T-cell (primary cell): ENCODE results near the gene TM9SF3. TPM values are rescaled to one million over a fixed set of nuclear protein-coding genes. Genes with fewer than 3 reads are reported as not detected.

Experiments used
- ATAC-seq, 4 experiments: fragments of 200-7000 bp in 3 of 4; fragments of 150-1000 bp in 1 of 4; cut with Tn5 transposase; replicated peaks in 1 of 4; 1 replicate in 3 of 4; 2 replicates in 1 of 4; pipeline ENCODE4 v1.10.0; 2021; ENCODE audit warnings: moderate library complexity in 3 of 4, mild to moderate bottlenecking in 2 of 4, moderate number of reproducible peaks in 1 of 4
- CTCF ChIA-PET, 2 donors: fragments of 300-600 bp; sonication (Branson Sonifier 250); formaldehyde crosslinking; loops; one replicate each; lab custom pipeline; 2022; ENCODE audit warnings: antibody characterized with exemption in 2 of 2; lab: Charles Lee
- POLR2A ChIA-PET, 2 donors: fragments of 300-600 bp; sonication (Branson Sonifier 250); formaldehyde crosslinking; loops; one replicate each; lab custom pipeline; 2022; ENCODE audit warnings: antibody characterized with exemption in 2 of 2; lab: Charles Lee
- DNase-seq, 35 experiments: peaks; one replicate each; pipeline versions ENCODE4 v3.0.0 to v3.0.0-alpha.2; 2013 to 2023
- H3K27ac ChIP-seq: one replicate; pipeline ENCODE4 v1.5.1; 2013; ENCODE audit warnings: low read length
- H3K27me3 ChIP-seq, 2 experiments: replicated peaks in 1 of 2; 1 replicate in 1 of 2; 2 replicates in 1 of 2; pipeline versions ENCODE4 v1.6.1 to v1.7.0; 2013; ENCODE audit warnings: low read length in 1 of 2, mixed read lengths in 1 of 2; ENCODE audit not compliant: control insufficient read depth in 2 of 2, insufficient read depth in 2 of 2; ENCODE audit errors: extremely low read depth in 1 of 2
- H3K36me3 ChIP-seq, 2 donors: 1 replicate in 1 of 2; 2 replicates in 1 of 2; pipeline versions ENCODE4 v1.6.1 to v1.7.0; 2013; ENCODE audit warnings: low read length in 1 of 2; ENCODE audit not compliant: control insufficient read depth in 2 of 2, insufficient read depth in 1 of 2; ENCODE audit errors: extremely low read depth in 1 of 2
- H3K4me1 ChIP-seq, 2 experiments: 1 replicate in 1 of 2; 2 replicates in 1 of 2; pipeline versions ENCODE4 v1.6.1 to v1.7.0; 2013; ENCODE audit warnings: low read length in 2 of 2, mixed read lengths in 1 of 2; ENCODE audit not compliant: insufficient read depth in 2 of 2, control insufficient read depth in 1 of 2; ENCODE audit errors: extremely low read depth in 1 of 2
- H3K4me3 ChIP-seq, 2 donors: 1 replicate in 1 of 2; 2 replicates in 1 of 2; pipeline versions ENCODE4 v1.5.1 to v1.7.0; 2013; ENCODE audit warnings: mild to moderate bottlenecking in 2 of 2, low read length in 1 of 2, moderate library complexity in 1 of 2; ENCODE audit not compliant: control insufficient read depth in 1 of 2; ENCODE audit errors: extremely low read depth in 1 of 2
- H3K9me3 ChIP-seq: 2 replicates; pipeline ENCODE4 v1.7.0; 2013
- H3K27ac Mint-ChIP-seq, 2 donors: one replicate each; pipeline ENCODE4 v1.8.0; 2020 to 2021; ENCODE audit warnings: mild to moderate bottlenecking in 2 of 2, mixed read lengths in 2 of 2
- H3K27me3 Mint-ChIP-seq, 2 donors: one replicate each; pipeline ENCODE4 v1.8.0; 2021 to 2022; ENCODE audit warnings: mixed read lengths in 2 of 2
- H3K36me3 Mint-ChIP-seq: one replicate; pipeline ENCODE4 v1.8.0; 2021; ENCODE audit warnings: mixed read lengths
- H3K4me1 Mint-ChIP-seq, 3 donors: one replicate each; pipeline ENCODE4 v1.8.0; 2020 to 2022; ENCODE audit warnings: mixed read lengths in 3 of 3, mild to moderate bottlenecking in 1 of 3
- H3K4me3 Mint-ChIP-seq, 3 donors: one replicate each; pipeline ENCODE4 v1.8.0; 2020 to 2022; ENCODE audit warnings: mild to moderate bottlenecking in 3 of 3, mixed read lengths in 3 of 3, moderate library complexity in 3 of 3
- H3K9me3 Mint-ChIP-seq, 3 donors: one replicate each; pipeline ENCODE4 v1.8.0; 2020 to 2022; ENCODE audit warnings: mixed read lengths in 3 of 3
- WGBS: methylation state at CpG from one replicate; pipeline ENCODE4 v1.1.5; 2013; ENCODE audit warnings: missing lambda C conversion rate; ENCODE audit not compliant: insufficient coverage; 5-methylcytosine and 5-hydroxymethylcytosine counted together
- total RNA-seq, 35 experiments: library from RNA in 6 of 35; stranded (reverse) in 6 of 35; fragments of 120-200 nt in 1 of 35; gene quantifications; one replicate each; pipeline versions ENCODE4 v1.2.1 to v1.2.4 and lab custom pipeline; 2013 to 2026

The TM9SF3 gene
- total RNA-seq, 5 donors from 2014 or later (not counting 1 experiment from before 2014, with no cell fraction given): 72.1 to 95.7 (median 80.5) TPM

- Mint-ChIP-seq H3K4me1 (no peaks in the 10 kb centered on the region), H3K27me3 (peaks cover 24 to 27% of the 10 kb centered on the region in 2 donors), H3K9me3 (no peaks in the 10 kb centered on the region), H3K36me3 (no peaks in the 10 kb centered on the region), H3K4me3 (no peak overlapping the region), H3K27ac (no peak overlapping the region)
- no peak overlapping the region for H3K27ac ChIP-seq
- peaks cover 0 to 27% of the 10 kb centered on the region in 2 experiments for H3K27me3 ChIP-seq
- ChIA-PET POLR2A (no interaction called here), CTCF (no interaction called here)
- no peak overlapping the region for H3K4me3 ChIP-seq
- no peak for DNase-seq
- 100% methylated on average over 1 of the region's 4 CpGs for WGBS
- H3K4me1 ChIP-seq: no peaks in the 10 kb centered on the region
- ATAC-seq: no peak
- H3K36me3 ChIP-seq: no peaks in the 10 kb centered on the region
- H3K9me3 ChIP-seq: no peaks in the 10 kb centered on the region
These were observed 103.8 kb downstream of the TM9SF3 start for GRCh38 chr10:96482815-96483588.

GRCh38 chr10:96478355-96478754 lies 108.5 kb downstream of the TM9SF3 start:
- Histone ChIP-seq H3K4me3 (no peak overlapping the region), H3K36me3 (no peaks in the 10 kb centered on the region), H3K27ac (no peak overlapping the region), H3K9me3 (no peaks in the 10 kb centered on the region), H3K4me1 (no peaks in the 10 kb centered on the region), H3K27me3 (peaks cover 0 to 21% of the 10 kb centered on the region in 2 experiments)
- ChIA-PET CTCF (no interaction called here), POLR2A (no interaction called here)
- Mint-ChIP-seq H3K9me3 (no peaks in the 10 kb centered on the region), H3K36me3 (no peaks in the 10 kb centered on the region), H3K27ac (no peak overlapping the region), H3K27me3 (peaks cover 24 to 28% of the 10 kb centered on the region in 2 donors), H3K4me3 (no peak overlapping the region), H3K4me1 (no peaks in the 10 kb centered on the region)
- DNase-seq: no peak
- 71% methylated on average over 7 of the region's 9 CpGs for WGBS
- ATAC-seq: no peak

GRCh38 chr10:96473866-96474265 lies 112.9 kb downstream of the TM9SF3 start:
- ATAC-seq: no peak
- Mint-ChIP-seq H3K36me3 (no peaks in the 10 kb centered on the region), H3K4me3 (no peak overlapping the region), H3K27ac (no peak overlapping the region), H3K27me3 (peaks cover 23 to 29% of the 10 kb centered on the region in 2 donors), H3K9me3 (no peaks in the 10 kb centered on the region), H3K4me1 (no peaks in the 10 kb centered on the region)
- no peaks in the 10 kb centered on the region for H3K9me3 ChIP-seq
- ChIA-PET POLR2A (no interaction called here), CTCF (no interaction called here)
- H3K4me1 ChIP-seq: no peaks in the 10 kb centered on the region
- 89% methylated on average over 6 of the region's 9 CpGs for WGBS
- H3K27me3 ChIP-seq: peaks cover 0 to 27% of the 10 kb centered on the region in 2 experiments
- no peaks in the 10 kb centered on the region for H3K36me3 ChIP-seq
- DNase-seq: no peak
- no peak overlapping the region for H3K27ac ChIP-seq
- no peak overlapping the region for H3K4me3 ChIP-seq

DNA sequence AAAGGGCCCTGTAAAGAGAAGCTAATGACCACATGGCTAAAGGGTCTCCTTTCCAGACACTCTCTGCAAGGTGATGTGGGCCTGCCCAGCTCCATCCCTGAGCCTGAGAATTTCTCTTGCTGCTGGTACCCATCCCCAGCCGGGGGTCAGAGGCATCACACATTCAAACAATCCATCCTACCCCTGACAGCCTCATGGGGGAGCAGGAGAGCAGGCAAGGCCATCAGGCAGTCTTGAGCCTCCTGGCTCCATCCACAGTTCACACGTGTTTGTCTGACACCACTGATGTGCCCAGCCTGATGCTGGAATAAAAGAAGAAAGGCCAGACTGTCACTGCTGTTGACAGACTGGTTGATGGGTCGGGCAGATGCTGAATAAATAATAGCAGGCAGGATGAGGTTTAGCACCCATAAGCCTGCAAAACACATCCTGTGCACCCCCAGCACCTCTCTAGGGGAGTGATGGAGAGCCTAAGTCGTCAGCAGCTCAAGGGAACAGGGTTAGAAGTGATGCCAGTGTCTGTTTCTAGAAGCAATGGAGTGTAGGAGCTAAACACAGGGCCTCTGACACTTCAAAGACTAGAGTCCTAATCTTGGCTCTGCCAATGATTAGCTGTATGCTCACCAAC lies 116.6 kb downstream of the TM9SF3 start:
- H3K4me3 ChIP-seq: no peak overlapping the region
- WGBS: 13% methylated on average over 1 of the region's 4 CpGs
- H3K27me3 Mint-ChIP-seq: peaks cover 21 to 31% of the 10 kb centered on the region in 2 donors
- no peaks in the 10 kb centered on the region for H3K9me3 Mint-ChIP-seq
- no peaks in the 10 kb centered on the region for H3K36me3 Mint-ChIP-seq
- no peak overlapping the region for H3K4me3 Mint-ChIP-seq
- peak in 9 of 35 experiments; percentile 4 to 31 (median 8) for DNase-seq
- ATAC-seq: peak in 2 of 4 experiments; percentile 32 to 36
- no peak overlapping the region for H3K27ac Mint-ChIP-seq
- no peaks in the 10 kb centered on the region for H3K4me1 Mint-ChIP-seq
- ChIA-PET CTCF (interaction anchor here in 1 of 2 donors (0.6 kb wide), 1 partner anchor 107 kb away, joined by 3 read pairs; no protein-coding TSS in a partner anchor), POLR2A (interaction anchor here in 1 of 2 donors (0.5 kb wide), 1 partner anchor 38 kb away, joined by 3 read pairs; no protein-coding TSS in a partner anchor)
- H3K9me3 ChIP-seq: no peaks in the 10 kb centered on the region
- no peaks in the 10 kb centered on the region for H3K4me1 ChIP-seq
- peaks cover 0 to 23% of the 10 kb centered on the region in 2 experiments for H3K27me3 ChIP-seq
- H3K27ac ChIP-seq: no peak overlapping the region
- no peaks in the 10 kb centered on the region for H3K36me3 ChIP-seq

DNA sequence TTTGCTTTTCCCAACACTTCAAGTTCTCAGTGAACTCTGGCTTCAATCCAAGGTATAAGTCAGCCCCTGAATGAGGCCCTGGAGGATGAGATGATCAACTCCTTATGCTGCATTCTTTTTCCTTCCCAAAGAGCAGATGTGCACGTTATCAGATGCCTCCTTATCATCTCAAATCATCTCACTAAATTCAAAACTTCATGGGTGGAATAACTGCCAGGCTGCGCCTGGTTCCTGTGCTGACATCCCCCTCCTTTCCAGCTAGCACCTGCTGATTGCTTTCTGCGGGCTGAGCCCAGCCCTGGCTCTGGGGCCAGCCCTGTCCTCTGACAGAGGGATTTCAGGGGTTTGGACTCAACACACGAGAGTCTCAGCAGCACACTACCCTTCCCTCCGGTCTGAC lies 118.0 kb downstream of the TM9SF3 start:
- H3K9me3 ChIP-seq: no peaks in the 10 kb centered on the region
- no peaks in the 10 kb centered on the region for H3K4me1 ChIP-seq
- H3K27ac Mint-ChIP-seq: no peak overlapping the region
- H3K36me3 ChIP-seq: no peaks in the 10 kb centered on the region
- no peaks in the 10 kb centered on the region for H3K4me1 Mint-ChIP-seq
- 27% methylated on average over 3 of the region's 5 CpGs for WGBS
- no peak overlapping the region for H3K4me3 ChIP-seq
- CTCF ChIA-PET: interaction anchor here in 1 of 2 donors (0.6 kb wide), 1 partner anchor 11 kb away, joined by 6 read pairs; no protein-coding TSS in a partner anchor
- peaks cover 21 to 28% of the 10 kb centered on the region in 2 donors for H3K27me3 Mint-ChIP-seq
- no peak overlapping the region for H3K4me3 Mint-ChIP-seq
- no peaks in the 10 kb centered on the region for H3K36me3 Mint-ChIP-seq
- POLR2A ChIA-PET: no interaction called here
- no peak overlapping the region for H3K27ac ChIP-seq
- ATAC-seq (no peak), DNase-seq (no peak)
- peaks cover 0 to 21% of the 10 kb centered on the region in 2 experiments for H3K27me3 ChIP-seq
- no peaks in the 10 kb centered on the region for H3K9me3 Mint-ChIP-seq
